IMR-90 (cell line): ENCODE data around the gene ANKFY1. TPM values are rescaled to one million over a fixed set of nuclear protein-coding genes. Genes with fewer than 3 reads are reported as not detected.

Experiments
- ATAC-seq: fragments of 200-7000 bp; cut with Tn5 transposase; 2 replicates; pipeline ENCODE4 v1.9.1; 2020; ENCODE audit warnings: low read depth, mild to moderate bottlenecking, moderate library complexity
- BruUV-seq: library from RNA; stranded (reverse); fragments of 400-500 nt; replicated peaks from 2 replicates; lab custom pipeline; 2021; lab: Mats Ljungman, UMichigan
- CTCF ChIA-PET: fragments of 300-600 bp; formaldehyde crosslinking; extraction: SDS; loops from one replicate; lab custom pipeline; 2021; ENCODE audit warnings: antibody characterized with exemption; lab: Yijun Ruan, JAX
- POLR2A ChIA-PET: fragments of 300-600 bp; sonication (Branson Sonifier 250); formaldehyde crosslinking; loops from one replicate; lab custom pipeline; 2022; ENCODE audit warnings: antibody characterized with exemption; ENCODE audit not compliant: unreplicated experiment; lab: Charles Lee
- DNase-seq: peaks from one replicate; pipeline ENCODE4 v3.0.0; 2013
- H2AFZ ChIP-seq: replicated peaks from 2 replicates; pipeline ENCODE3; 2013; ENCODE audit warnings: low read length, mild to moderate bottlenecking; ENCODE audit not compliant: poor library complexity
- H2AK5ac ChIP-seq: 2 replicates; pipeline ENCODE4 v1.6.1; 2013; ENCODE audit warnings: low read depth, low read length, inconsistent platforms
- H2AK9ac ChIP-seq: replicated peaks from 2 replicates; pipeline ENCODE3; 2013; ENCODE audit warnings: mild to moderate bottlenecking, low read depth, low read length, moderate library complexity; ENCODE audit not compliant: poor library complexity
- H2BK120ac ChIP-seq: 2 replicates; pipeline ENCODE4 v1.6.1; 2013; ENCODE audit warnings: low read depth, low read length, inconsistent platforms
- H2BK15ac ChIP-seq: 3 replicates; pipeline ENCODE4 v1.6.1; 2013; ENCODE audit warnings: low read depth, low read length, inconsistent platforms
- H2BK20ac ChIP-seq: 2 replicates; pipeline ENCODE4 v1.6.1; 2013; ENCODE audit warnings: low read depth, mild to moderate bottlenecking, inconsistent platforms, low read length, moderate library complexity
- H2BK5ac ChIP-seq: 2 replicates; pipeline ENCODE4 v1.6.1; 2013; ENCODE audit warnings: mild to moderate bottlenecking, low read depth, low read length, inconsistent platforms; ENCODE audit not compliant: poor library complexity, severe bottlenecking
- H3K14ac ChIP-seq: replicated peaks from 2 replicates; pipeline ENCODE4 v1.6.1; 2013; ENCODE audit warnings: low read depth, low read length, inconsistent platforms
- H3K18ac ChIP-seq: 2 replicates; pipeline ENCODE4 v1.6.1; 2013; ENCODE audit warnings: low read depth, low read length, control low read depth
- H3K23ac ChIP-seq: 2 replicates; pipeline ENCODE4 v1.6.1; 2013; ENCODE audit warnings: low read depth, low read length, inconsistent platforms
- H3K27ac ChIP-seq: 2 replicates; pipeline ENCODE4 v1.5.1; 2013; ENCODE audit warnings: mild to moderate bottlenecking, control low read depth, low read length; ENCODE audit not compliant: insufficient read depth
- H3K27me3 ChIP-seq: 2 replicates; pipeline ENCODE4 v1.6.1; 2013; ENCODE audit warnings: low read length; ENCODE audit not compliant: control insufficient read depth, insufficient read depth
- H3K36me3 ChIP-seq: 2 replicates; pipeline ENCODE4 v1.6.1; 2013; ENCODE audit warnings: low read length, mixed read lengths; ENCODE audit not compliant: control insufficient read depth, insufficient read depth
- H3K4ac ChIP-seq: 2 replicates; pipeline ENCODE4 v1.6.1; 2013; ENCODE audit warnings: low read depth, low read length, inconsistent platforms
- H3K4me1 ChIP-seq: 2 replicates; pipeline ENCODE4 v1.6.1; 2013; ENCODE audit warnings: low read length, mixed read lengths; ENCODE audit not compliant: control insufficient read depth, insufficient read depth
- H3K4me2 ChIP-seq: 2 replicates; pipeline ENCODE4 v1.6.1; 2013; ENCODE audit warnings: low read depth, mild to moderate bottlenecking, control low read depth, low read length, moderate library complexity
- H3K4me3 ChIP-seq: 2 replicates; pipeline ENCODE4 v1.5.1; 2013; ENCODE audit warnings: low read depth, mild to moderate bottlenecking, control low read depth, low read length, moderate library complexity; ENCODE audit not compliant: insufficient read depth
- H3K56ac ChIP-seq: 2 replicates; pipeline ENCODE4 v1.6.1; 2013; ENCODE audit warnings: low read length, inconsistent platforms; ENCODE audit not compliant: insufficient read depth; ENCODE audit errors: extremely low read depth
- H3K79me1 ChIP-seq, 2 experiments: 2 replicates each; pipeline ENCODE4 v1.6.1; 2013; ENCODE audit warnings: low read length in 2 of 2, inconsistent platforms in 1 of 2, low read depth in 1 of 2
- H3K9ac ChIP-seq: 2 replicates; pipeline ENCODE4 v1.6.1; 2013; ENCODE audit warnings: low read depth, low read length, control low read depth
- H3K9me1 ChIP-seq: 2 replicates; pipeline ENCODE4 v1.6.1; 2013; ENCODE audit warnings: low read length, inconsistent platforms; ENCODE audit not compliant: insufficient read depth
- H3K9me3 ChIP-seq: 2 replicates; pipeline ENCODE4 v1.6.1; 2013; ENCODE audit warnings: low read length; ENCODE audit not compliant: control insufficient read depth, insufficient read depth
- H4K20me1 ChIP-seq: 2 replicates; pipeline ENCODE4 v1.6.1; 2013; ENCODE audit warnings: low read length, inconsistent platforms; ENCODE audit not compliant: insufficient read depth
- H4K5ac ChIP-seq: 2 replicates; pipeline ENCODE4 v1.6.1; 2013; ENCODE audit warnings: mild to moderate bottlenecking, low read depth, low read length, control low read depth
- H4K8ac ChIP-seq, 2 experiments: 2 replicates each; pipeline ENCODE4 v1.6.1; 2013; ENCODE audit warnings: low read depth in 2 of 2, low read length in 2 of 2, control low read depth in 1 of 2, inconsistent platforms in 1 of 2
- H4K91ac ChIP-seq: 2 replicates; pipeline ENCODE4 v1.6.1; 2013; ENCODE audit warnings: low read depth, low read length, inconsistent platforms; ENCODE audit not compliant: insufficient read depth
- BHLHE40 ChIP-seq: fragments of 150-350 bp; IDR thresholded peaks from 2 replicates; pipeline ENCODE4 v1.6.1; 2016; ENCODE audit warnings: mild to moderate bottlenecking, low read depth, low read length
- CEBPB ChIP-seq: IDR thresholded peaks from 2 replicates; pipeline ENCODE4 v1.6.1; 2012; ENCODE audit warnings: low read depth, low read length, improper control_type of control experiment
- CHD1 ChIP-seq: IDR thresholded peaks from 2 replicates; pipeline ENCODE4 v1.6.1; 2012; ENCODE audit warnings: low read depth, low read length, improper control_type of control experiment
- CTCF ChIP-seq: conservative IDR thresholded peaks from 2 replicates; pipeline ENCODE4 v1.5.1; 2012; ENCODE audit warnings: mild to moderate bottlenecking, low read depth, low read length, improper control_type of control experiment
- MAFK ChIP-seq: IDR thresholded peaks from 2 replicates; pipeline ENCODE4 v1.6.1; 2012; ENCODE audit warnings: low read depth, low read length, improper control_type of control experiment
- MXI1 ChIP-seq: IDR thresholded peaks from 2 replicates; pipeline ENCODE4 v1.6.1; 2012; ENCODE audit warnings: low read depth, mild to moderate bottlenecking, low read length, moderate library complexity, borderline replicate concordance
- NFE2L2 ChIP-seq: fragments of 150-350 bp; IDR thresholded peaks from 2 replicates; pipeline ENCODE4 v1.6.1; 2016; ENCODE audit warnings: low read depth, mild to moderate bottlenecking, low read length
- RCOR1 ChIP-seq: IDR thresholded peaks from 2 replicates; pipeline ENCODE4 v1.6.1; 2012; ENCODE audit warnings: mild to moderate bottlenecking, low read length, improper control_type of control experiment; ENCODE audit not compliant: insufficient replicate concordance
- RFX5 ChIP-seq: IDR thresholded peaks from 2 replicates; pipeline ENCODE4 v1.8.0; 2012; ENCODE audit warnings: low read depth, mild to moderate bottlenecking, low read length, moderate library complexity
- SMC3 ChIP-seq: fragments of 150-350 bp; IDR thresholded peaks from 2 replicates; pipeline ENCODE4 v1.6.1; 2016; ENCODE audit warnings: low read depth, mild to moderate bottlenecking, antibody characterized with exemption, low read length, moderate library complexity
- USF2 ChIP-seq: fragments of 150-350 bp; IDR thresholded peaks from 2 replicates; pipeline ENCODE4 v1.6.1; 2017; ENCODE audit warnings: mild to moderate bottlenecking, antibody characterized with exemption, low read length, low read depth
- WGBS, 2 experiments: methylation state at CpG; one replicate each; pipeline versions ENCODE4 v1.1.5 to v1.1.7; 2013; ENCODE audit warnings: missing lambda C conversion rate in 2 of 2; ENCODE audit not compliant: insufficient read length in 1 of 2; ENCODE audit errors: extremely low coverage in 2 of 2; 5-methylcytosine and 5-hydroxymethylcytosine counted together
- dilution Hi-C: fragments of 300-500 bp; cut with HindIII; formaldehyde crosslinking; loops from one replicate; pipeline ENCODE4 v1.14.3; 2018; ENCODE audit warnings: low sequenced_read_pairs; ENCODE audit not compliant: unreplicated experiment
- in situ Hi-C: fragments of 300-500 bp; cut with MboI; formaldehyde crosslinking; loops from 3 replicates; pipeline ENCODE4 v1.14.3; 2019; ENCODE audit warnings: low sequenced_read_pairs, inconsistent platforms, mixed read lengths
- intact Hi-C: fragments of 100-400 bp; cut with micrococcal nuclease; formaldehyde crosslinking; loops from 2 replicates; pipeline ENCODE4 v1.10.0; 2022
- polyA plus RNA-seq, 3 experiments: library from polyadenylated mRNA; depleted of rRNA; stranded (reverse); fragments of >200 nt; gene quantifications; 2 replicates each; pipeline ENCODE4 v1.2.3, GENCODE V29; 2012; ENCODE audit warnings: low replicate concordance in 1 of 3
- total RNA-seq: library from RNA; depleted of rRNA; stranded (reverse); fragments of >200 nt; gene quantifications from 2 replicates; pipeline ENCODE4 v1.2.3, GENCODE V29; 2012

The ANKFY1 gene
- total and polyA plus RNA-seq, 2 of the 4 experiments (the other 2 are of a cell fraction) = 32.3 to 48.9 TPM

- H3K4me3 ChIP-seq = no peak overlapping the region
- H3K4ac ChIP-seq = no peak overlapping the region
- no peak overlapping the region for H3K27ac ChIP-seq
- no peak for DNase-seq
- peaks cover 64% of the 10 kb centered on the region for H4K20me1 ChIP-seq
- dilution Hi-C loops = no loop called here
- WGBS, 2 experiments = 94% methylated on average over 2 of the region's 2 CpGs; no CpG with 5 or more reads in 1 of the 2 experiments
- H2BK5ac ChIP-seq = no peak overlapping the region
- no TSS peak for BruUV-seq
- H3K79me1 ChIP-seq = peaks cover 28 to 76% of the 10 kb centered on the region in 2 experiments
- CTCF ChIA-PET = no interaction called here
- peaks cover 3% of the 10 kb centered on the region for H3K9me1 ChIP-seq
- ATAC-seq = no peak
- H2AK9ac ChIP-seq = no peak overlapping the region
- no peak overlapping the region for H3K23ac ChIP-seq
- peaks cover 5% of the 10 kb centered on the region for H3K9me3 ChIP-seq
- H3K4me1 ChIP-seq = no peaks in the 10 kb centered on the region
- H3K18ac ChIP-seq = no peak overlapping the region
- no peaks in the 10 kb centered on the region for H3K27me3 ChIP-seq
- H2AFZ ChIP-seq = no peak overlapping the region
- H3K56ac ChIP-seq = no peak overlapping the region
- no peak for TF ChIP-seq NFE2L2
- no peak for TF ChIP-seq SMC3
- no peak for TF ChIP-seq CTCF
- TF ChIP-seq CHD1 = no peak
- TF ChIP-seq MAFK = no peak
- no peak for TF ChIP-seq RCOR1
- TF ChIP-seq MXI1 = no peak
- no peak for TF ChIP-seq RFX5
- no peak for TF ChIP-seq USF2
- no peak for TF ChIP-seq CEBPB
- TF ChIP-seq BHLHE40 = no peak
- no peak overlapping the region for H2AK5ac ChIP-seq
- in situ Hi-C loops = no loop called here
- no peak overlapping the region for H3K9ac ChIP-seq
- H4K5ac ChIP-seq = no peak overlapping the region
- no peak overlapping the region for H2BK15ac ChIP-seq
- H4K8ac ChIP-seq = no peak overlapping the region
- no peak overlapping the region for H3K14ac ChIP-seq
- H2BK120ac ChIP-seq = no peak overlapping the region
- peaks cover 4% of the 10 kb centered on the region for H3K36me3 ChIP-seq
- POLR2A ChIA-PET = no interaction called here
- H3K4me2 ChIP-seq = no peak overlapping the region
- intact Hi-C loops = no loop called here
- H2BK20ac ChIP-seq = no peak overlapping the region
- no peak overlapping the region for H4K91ac ChIP-seq
These were observed 6.8 kb downstream of the ANKFY1 start for GRCh38 chr17:4256952-4257351.
